WERI-Rb-1 (cell line): Measurements from ENCODE around the gene FBXO24.

Experiments
- DNase-seq: peaks from one replicate; pipeline ENCODE4 v3.0.0-alpha.2; 2020
- H3K27ac ChIP-seq: fragments of 250-450 bp; sonication (Bioruptor Pico); 2 replicates; pipeline ENCODE4 v1.5.1; 2020; ENCODE audit warnings: mild to moderate bottlenecking, moderate library complexity
- H3K27me3 ChIP-seq: fragments of 250-450 bp; sonication (Bioruptor Pico); 2 replicates; pipeline ENCODE4 v1.5.1; 2021; ENCODE audit warnings: mild to moderate bottlenecking, low read depth, moderate library complexity; ENCODE audit not compliant: insufficient read depth, severe bottlenecking
- H3K36me3 ChIP-seq: fragments of 250-450 bp; sonication (Bioruptor Pico); 2 replicates; pipeline ENCODE4 v1.5.1; 2020; ENCODE audit warnings: mild to moderate bottlenecking, moderate library complexity
- H3K4me3 ChIP-seq: 2 replicates; pipeline ENCODE4 v1.5.1; 2011; ENCODE audit warnings: low read depth, mild to moderate bottlenecking, control low read depth, low read length
- H3K9me3 ChIP-seq: fragments of 250-450 bp; sonication (Bioruptor Pico); 2 replicates; pipeline ENCODE4 v1.5.1; 2021; ENCODE audit warnings: mild to moderate bottlenecking, moderate library complexity; ENCODE audit not compliant: severe bottlenecking
- CTCF ChIP-seq: IDR thresholded peaks from 2 replicates; pipeline ENCODE4 v1.5.1; 2011; ENCODE audit warnings: low read depth, mild to moderate bottlenecking, control low read depth, inconsistent platforms, low read length

Gene FBXO24

GRCh38 chr7:100626055-100626454 is 39.9 kb downstream of the FBXO24 start:
- Histone ChIP-seq H3K9me3 (no peaks in the 10 kb centered on the region), H3K27ac (no peak overlapping the region), H3K27me3 (no peaks in the 10 kb centered on the region), H3K4me3 (no peak overlapping the region), H3K36me3 (no peaks in the 10 kb centered on the region)
- no peak for DNase-seq
- no peak for TF ChIP-seq CTCF

- no peak for DNase-seq
- Histone ChIP-seq H3K4me3 (no peak overlapping the region), H3K27ac (no peak overlapping the region), H3K9me3 (no peaks in the 10 kb centered on the region), H3K36me3 (no peaks in the 10 kb centered on the region), H3K27me3 (no peaks in the 10 kb centered on the region)
- no peak for TF ChIP-seq CTCF
Measured at GRCh38 chr7:100626530-100627237, 40.6 kb downstream of the FBXO24 start.

- TF ChIP-seq CTCF: no peak
- H3K9me3 ChIP-seq: no peaks in the 10 kb centered on the region
- no peaks in the 10 kb centered on the region for H3K27me3 ChIP-seq
- H3K36me3 ChIP-seq: no peaks in the 10 kb centered on the region
- no peak overlapping the region for H3K27ac ChIP-seq
- no peak overlapping the region for H3K4me3 ChIP-seq
- DNase-seq: no peak
Measured at GRCh38 chr7:100627238-100627549, 41.1 kb downstream of the FBXO24 start.

- Histone ChIP-seq H3K4me3 (no peak overlapping the region), H3K27ac (no peak overlapping the region), H3K36me3 (no peaks in the 10 kb centered on the region), H3K27me3 (no peaks in the 10 kb centered on the region), H3K9me3 (no peaks in the 10 kb centered on the region)
- peak; percentile 64 for DNase-seq
- peak; percentile 71 for TF ChIP-seq CTCF
Measured at GRCh38 chr7:100629117-100629716, 43.1 kb downstream of the FBXO24 start.

GRCh38 chr7:100630066-100630465 is 43.9 kb downstream of the FBXO24 start:
- DNase-seq: no peak
- Histone ChIP-seq H3K27ac (no peak overlapping the region), H3K4me3 (no peak overlapping the region), H3K36me3 (no peaks in the 10 kb centered on the region), H3K27me3 (no peaks in the 10 kb centered on the region), H3K9me3 (no peaks in the 10 kb centered on the region)
- TF ChIP-seq CTCF: no peak
